Liver (tissue), 3 donors: Measurements from ENCODE around the gene TECTA.

Source experiments
- FOXA1 ChIP-seq: IDR thresholded peaks from 2 replicates; pipeline ENCODE4 v1.6.1; 2016; ENCODE audit warnings: antibody characterized with exemption
- GABPA ChIP-seq, 2 donors: IDR thresholded peaks in 1 of 2; conservative IDR thresholded peaks in 1 of 2; 2 replicates each; pipeline ENCODE4 v1.6.1; 2016; ENCODE audit warnings: antibody characterized with exemption in 2 of 2, mild to moderate bottlenecking in 1 of 2, moderate library complexity in 1 of 2
- JUND ChIP-seq, 2 donors: IDR thresholded peaks; 2 replicates each; pipeline ENCODE4 v1.6.1; 2016; ENCODE audit warnings: antibody characterized with exemption in 2 of 2
- RXRA ChIP-seq, 2 donors: IDR thresholded peaks; 2 replicates each; pipeline ENCODE4 v1.6.1; 2017 to 2018; ENCODE audit warnings: antibody characterized with exemption in 2 of 2, mild to moderate bottlenecking in 1 of 2
- TAF1 ChIP-seq: conservative IDR thresholded peaks from 2 replicates; pipeline ENCODE4 v1.6.1; 2016; ENCODE audit warnings: antibody characterized with exemption, mild to moderate bottlenecking
- YY1 ChIP-seq: IDR thresholded peaks from 2 replicates; pipeline ENCODE4 v1.6.1; 2016; ENCODE audit warnings: antibody characterized with exemption, mild to moderate bottlenecking
- TF ChIP-seq, protein P1 (sequence below): fragments of 150-350 bp; IDR thresholded peaks from 2 replicates; pipeline ENCODE4 v1.5.1; 2017; ENCODE audit warnings: improper control_type of control experiment, low read depth, low read length; ENCODE audit not compliant: missing input control
- TF ChIP-seq, protein P2 (sequence below): IDR thresholded peaks from 2 replicates; pipeline ENCODE4 v1.6.1; 2016; ENCODE audit warnings: antibody characterized with exemption
- TF ChIP-seq, protein P3 (sequence below): IDR thresholded peaks from 2 replicates; pipeline ENCODE4 v1.6.1; 2016; ENCODE audit warnings: antibody characterized with exemption, mild to moderate bottlenecking
- TF ChIP-seq, protein P4 (sequence below): IDR thresholded peaks from 2 replicates; pipeline ENCODE4 v1.6.1; 2016; ENCODE audit warnings: antibody characterized with exemption
- donor health status: healthy.
- donor health status: healthy.

DNA sequence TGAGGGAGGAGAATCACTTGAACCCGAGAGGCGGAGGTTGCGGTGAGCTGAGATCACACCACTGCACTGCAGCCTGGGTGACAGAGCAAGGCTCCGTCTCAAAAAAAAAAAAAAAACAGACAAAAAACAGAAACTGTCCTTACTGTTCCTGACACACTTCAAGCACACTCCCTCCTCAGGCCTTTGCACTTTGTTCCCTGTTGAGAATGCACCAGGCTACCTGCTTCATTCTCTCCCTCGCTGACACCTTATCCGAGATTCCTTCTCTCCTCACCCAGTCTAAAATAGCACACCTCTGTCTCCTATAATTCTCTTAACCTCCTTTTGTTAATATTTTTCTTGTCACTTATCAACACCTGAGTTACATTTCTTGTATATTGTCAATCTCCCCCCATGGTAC lies 32.3 kb upstream of the TECTA start:
- TF ChIP-seq GABPA (IDR thresholded peaks at IDR 0.05 in 1 of 2, conservative IDR thresholded peaks at IDR 0.05 in 1 of 2): no peak
- TF ChIP-seq, protein P1, sequence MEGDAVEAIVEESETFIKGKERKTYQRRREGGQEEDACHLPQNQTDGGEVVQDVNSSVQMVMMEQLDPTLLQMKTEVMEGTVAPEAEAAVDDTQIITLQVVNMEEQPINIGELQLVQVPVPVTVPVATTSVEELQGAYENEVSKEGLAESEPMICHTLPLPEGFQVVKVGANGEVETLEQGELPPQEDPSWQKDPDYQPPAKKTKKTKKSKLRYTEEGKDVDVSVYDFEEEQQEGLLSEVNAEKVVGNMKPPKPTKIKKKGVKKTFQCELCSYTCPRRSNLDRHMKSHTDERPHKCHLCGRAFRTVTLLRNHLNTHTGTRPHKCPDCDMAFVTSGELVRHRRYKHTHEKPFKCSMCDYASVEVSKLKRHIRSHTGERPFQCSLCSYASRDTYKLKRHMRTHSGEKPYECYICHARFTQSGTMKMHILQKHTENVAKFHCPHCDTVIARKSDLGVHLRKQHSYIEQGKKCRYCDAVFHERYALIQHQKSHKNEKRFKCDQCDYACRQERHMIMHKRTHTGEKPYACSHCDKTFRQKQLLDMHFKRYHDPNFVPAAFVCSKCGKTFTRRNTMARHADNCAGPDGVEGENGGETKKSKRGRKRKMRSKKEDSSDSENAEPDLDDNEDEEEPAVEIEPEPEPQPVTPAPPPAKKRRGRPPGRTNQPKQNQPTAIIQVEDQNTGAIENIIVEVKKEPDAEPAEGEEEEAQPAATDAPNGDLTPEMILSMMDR: no peak
- TF ChIP-seq JUND (IDR thresholded peaks at IDR 0.05): no peak
- TF ChIP-seq YY1: no peak
- no peak for TF ChIP-seq RXRA (IDR thresholded peaks at IDR 0.05)
- TF ChIP-seq TAF1: no peak
- TF ChIP-seq FOXA1: no peak
- TF ChIP-seq, protein P2, sequence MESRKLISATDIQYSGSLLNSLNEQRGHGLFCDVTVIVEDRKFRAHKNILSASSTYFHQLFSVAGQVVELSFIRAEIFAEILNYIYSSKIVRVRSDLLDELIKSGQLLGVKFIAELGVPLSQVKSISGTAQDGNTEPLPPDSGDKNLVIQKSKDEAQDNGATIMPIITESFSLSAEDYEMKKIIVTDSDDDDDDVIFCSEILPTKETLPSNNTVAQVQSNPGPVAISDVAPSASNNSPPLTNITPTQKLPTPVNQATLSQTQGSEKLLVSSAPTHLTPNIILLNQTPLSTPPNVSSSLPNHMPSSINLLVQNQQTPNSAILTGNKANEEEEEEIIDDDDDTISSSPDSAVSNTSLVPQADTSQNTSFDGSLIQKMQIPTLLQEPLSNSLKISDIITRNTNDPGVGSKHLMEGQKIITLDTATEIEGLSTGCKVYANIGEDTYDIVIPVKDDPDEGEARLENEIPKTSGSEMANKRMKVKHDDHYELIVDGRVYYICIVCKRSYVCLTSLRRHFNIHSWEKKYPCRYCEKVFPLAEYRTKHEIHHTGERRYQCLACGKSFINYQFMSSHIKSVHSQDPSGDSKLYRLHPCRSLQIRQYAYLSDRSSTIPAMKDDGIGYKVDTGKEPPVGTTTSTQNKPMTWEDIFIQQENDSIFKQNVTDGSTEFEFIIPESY: no peak
- TF ChIP-seq, protein P3, sequence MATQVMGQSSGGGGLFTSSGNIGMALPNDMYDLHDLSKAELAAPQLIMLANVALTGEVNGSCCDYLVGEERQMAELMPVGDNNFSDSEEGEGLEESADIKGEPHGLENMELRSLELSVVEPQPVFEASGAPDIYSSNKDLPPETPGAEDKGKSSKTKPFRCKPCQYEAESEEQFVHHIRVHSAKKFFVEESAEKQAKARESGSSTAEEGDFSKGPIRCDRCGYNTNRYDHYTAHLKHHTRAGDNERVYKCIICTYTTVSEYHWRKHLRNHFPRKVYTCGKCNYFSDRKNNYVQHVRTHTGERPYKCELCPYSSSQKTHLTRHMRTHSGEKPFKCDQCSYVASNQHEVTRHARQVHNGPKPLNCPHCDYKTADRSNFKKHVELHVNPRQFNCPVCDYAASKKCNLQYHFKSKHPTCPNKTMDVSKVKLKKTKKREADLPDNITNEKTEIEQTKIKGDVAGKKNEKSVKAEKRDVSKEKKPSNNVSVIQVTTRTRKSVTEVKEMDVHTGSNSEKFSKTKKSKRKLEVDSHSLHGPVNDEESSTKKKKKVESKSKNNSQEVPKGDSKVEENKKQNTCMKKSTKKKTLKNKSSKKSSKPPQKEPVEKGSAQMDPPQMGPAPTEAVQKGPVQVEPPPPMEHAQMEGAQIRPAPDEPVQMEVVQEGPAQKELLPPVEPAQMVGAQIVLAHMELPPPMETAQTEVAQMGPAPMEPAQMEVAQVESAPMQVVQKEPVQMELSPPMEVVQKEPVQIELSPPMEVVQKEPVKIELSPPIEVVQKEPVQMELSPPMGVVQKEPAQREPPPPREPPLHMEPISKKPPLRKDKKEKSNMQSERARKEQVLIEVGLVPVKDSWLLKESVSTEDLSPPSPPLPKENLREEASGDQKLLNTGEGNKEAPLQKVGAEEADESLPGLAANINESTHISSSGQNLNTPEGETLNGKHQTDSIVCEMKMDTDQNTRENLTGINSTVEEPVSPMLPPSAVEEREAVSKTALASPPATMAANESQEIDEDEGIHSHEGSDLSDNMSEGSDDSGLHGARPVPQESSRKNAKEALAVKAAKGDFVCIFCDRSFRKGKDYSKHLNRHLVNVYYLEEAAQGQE: no peak
- TF ChIP-seq, protein P4, sequence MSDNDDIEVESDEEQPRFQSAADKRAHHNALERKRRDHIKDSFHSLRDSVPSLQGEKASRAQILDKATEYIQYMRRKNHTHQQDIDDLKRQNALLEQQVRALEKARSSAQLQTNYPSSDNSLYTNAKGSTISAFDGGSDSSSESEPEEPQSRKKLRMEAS: no peak
